NT2/D1 (cell line): ENCODE measurements around the gene KRTAP4-7.

ENCODE experiments used
- SUZ12 ChIP-seq: IDR thresholded peaks from 2 replicates; pipeline ENCODE4 v1.6.1; 2011; ENCODE audit not compliant: insufficient read length, insufficient read depth; ENCODE audit errors: extremely low read depth
- ZNF274 ChIP-seq: IDR thresholded peaks from 2 replicates; pipeline ENCODE4 v1.6.1; 2011; ENCODE audit warnings: mild to moderate bottlenecking, low read depth, low read length

- TF ChIP-seq ZNF274 (no peak), SUZ12 (no peak)
Measured at GRCh38 chr17:41131979-41132378, 48.0 kb downstream of the KRTAP4-7 start.
